Smooth muscle cell (in vitro differentiated cells): Measurements from ENCODE around the gene KRT80. TPM values are rescaled to one million over a fixed set of nuclear protein-coding genes. Genes with fewer than 3 reads are reported as not detected.

ENCODE experiments used
- DNase-seq: peaks from one replicate; lab custom pipeline; 2025; ENCODE audit not compliant: unreplicated experiment; lab: John Stamatoyannopoulos, UW
- H2AFZ ChIP-seq: fragments of 200-600 bp; sonication (generic); 2 replicates; pipeline ENCODE4 v1.6.0; 2016; ENCODE audit warnings: antibody characterized with exemption, low read depth, mild to moderate bottlenecking
- H3F3A ChIP-seq: fragments of 200-600 bp; sonication (generic); 2 replicates; pipeline ENCODE4 v1.6.0; 2017; ENCODE audit warnings: antibody characterized with exemption, low read depth
- H3K27ac ChIP-seq: fragments of 200-600 bp; sonication (generic); 2 replicates; pipeline ENCODE4 v1.5.1; 2016; ENCODE audit warnings: low read depth, mild to moderate bottlenecking
- H3K27me3 ChIP-seq: fragments of 200-600 bp; sonication (generic); 2 replicates; pipeline ENCODE4 v1.6.1; 2016; ENCODE audit warnings: low read depth, mild to moderate bottlenecking
- H3K36me3 ChIP-seq: fragments of 200-600 bp; sonication (generic); 2 replicates; pipeline ENCODE4 v1.5.1; 2016; ENCODE audit warnings: low read depth
- H3K4me1 ChIP-seq: fragments of 200-600 bp; sonication (generic); 2 replicates; pipeline ENCODE4 v1.5.1; 2016; ENCODE audit warnings: low read depth
- H3K4me2 ChIP-seq: fragments of 200-600 bp; sonication (generic); 2 replicates; pipeline ENCODE4 v1.6.0; 2016; ENCODE audit warnings: mild to moderate bottlenecking
- H3K4me3 ChIP-seq: fragments of 200-600 bp; sonication (generic); 2 replicates; pipeline ENCODE4 v1.5.1; 2016; ENCODE audit warnings: mild to moderate bottlenecking
- H3K79me2 ChIP-seq: fragments of 200-600 bp; sonication (generic); 2 replicates; pipeline ENCODE4 v1.6.0; 2016; ENCODE audit warnings: low read depth, mild to moderate bottlenecking
- H3K9ac ChIP-seq: fragments of 200-600 bp; sonication (generic); 2 replicates; pipeline ENCODE4 v1.6.0; 2016; ENCODE audit warnings: low read depth
- H3K9me3 ChIP-seq: fragments of 200-600 bp; sonication (generic); replicated peaks from 2 replicates; pipeline ENCODE4 v1.5.1; 2016; ENCODE audit warnings: low read depth
- H4K20me1 ChIP-seq: fragments of 200-600 bp; sonication (generic); 2 replicates; pipeline ENCODE4 v1.6.0; 2016; ENCODE audit warnings: low read depth
- CTCF ChIP-seq: fragments of 200-600 bp; sonication (generic); IDR thresholded peaks from 2 replicates; pipeline ENCODE4 v1.5.1; 2017; ENCODE audit warnings: borderline replicate concordance, mild to moderate bottlenecking, antibody characterized with exemption; ENCODE audit not compliant: insufficient read depth, poor library complexity, severe bottlenecking
- WGBS: methylation state at CpG from one replicate; pipeline ENCODE4 v1.1.7; 2016; ENCODE audit warnings: low lambda C conversion rate; 5-methylcytosine and 5-hydroxymethylcytosine counted together
- polyA plus RNA-seq: library from polyadenylated mRNA; unstranded; fragments of >200 nt; fragmentation: Nextera tagmentation; extraction: Ambion mirVana; gene quantifications from 2 replicates; pipeline ENCODE4 v1.2.1, GENCODE V29; 2016
- total RNA-seq: library from RNA; depleted of rRNA; stranded (reverse); fragments of >200 nt; gene quantifications from 2 replicates; pipeline ENCODE4 v1.2.3, GENCODE V29; 2014

The KRT80 gene
- total and polyA plus RNA-seq, 2 experiments from 2014 or later = 5.1 to 11.7 TPM

GRCh38 chr12:52139579-52140062 is 52.2 kb downstream of the KRT80 start:
- 19% methylated on average over 5 of the region's 5 CpGs for WGBS
- TF ChIP-seq CTCF = peak; percentile 61
- H3K4me3 ChIP-seq = no peak overlapping the region
- H2AFZ ChIP-seq = no peak overlapping the region
- H3F3A ChIP-seq = no peaks in the 10 kb centered on the region
- no peaks in the 10 kb centered on the region for H3K27me3 ChIP-seq
- H3K4me2 ChIP-seq = no peak overlapping the region
- H3K9ac ChIP-seq = no peak overlapping the region
- no peaks in the 10 kb centered on the region for H3K79me2 ChIP-seq
- no peaks in the 10 kb centered on the region for H4K20me1 ChIP-seq
- no peak for DNase-seq
- no peaks in the 10 kb centered on the region for H3K9me3 ChIP-seq
- H3K36me3 ChIP-seq = no peaks in the 10 kb centered on the region
- no peaks in the 10 kb centered on the region for H3K4me1 ChIP-seq
- no peak overlapping the region for H3K27ac ChIP-seq

GRCh38 chr12:52139147-52139546 is 52.7 kb downstream of the KRT80 start:
- no peak overlapping the region for H3K27ac ChIP-seq
- H3K79me2 ChIP-seq = no peaks in the 10 kb centered on the region
- no peaks in the 10 kb centered on the region for H3F3A ChIP-seq
- H3K4me2 ChIP-seq = no peak overlapping the region
- 87% methylated on average over 13 of the region's 13 CpGs for WGBS
- H2AFZ ChIP-seq = no peak overlapping the region
- TF ChIP-seq CTCF = no peak
- no peaks in the 10 kb centered on the region for H3K36me3 ChIP-seq
- DNase-seq = no peak
- H3K4me3 ChIP-seq = no peak overlapping the region
- H3K27me3 ChIP-seq = no peaks in the 10 kb centered on the region
- H3K4me1 ChIP-seq = no peaks in the 10 kb centered on the region
- no peaks in the 10 kb centered on the region for H3K9me3 ChIP-seq
- H3K9ac ChIP-seq = no peak overlapping the region
- H4K20me1 ChIP-seq = no peaks in the 10 kb centered on the region

- H3K9ac ChIP-seq = no peak overlapping the region
- no peak overlapping the region for H3K4me3 ChIP-seq
- 93% methylated on average over 5 of the region's 5 CpGs for WGBS
- H3F3A ChIP-seq = no peaks in the 10 kb centered on the region
- H3K36me3 ChIP-seq = no peaks in the 10 kb centered on the region
- no peaks in the 10 kb centered on the region for H3K27me3 ChIP-seq
- TF ChIP-seq CTCF = no peak
- no peaks in the 10 kb centered on the region for H4K20me1 ChIP-seq
- H3K4me2 ChIP-seq = no peak overlapping the region
- no peaks in the 10 kb centered on the region for H3K79me2 ChIP-seq
- no peak overlapping the region for H2AFZ ChIP-seq
- no peaks in the 10 kb centered on the region for H3K4me1 ChIP-seq
- no peak overlapping the region for H3K27ac ChIP-seq
- H3K9me3 ChIP-seq = no peaks in the 10 kb centered on the region
- DNase-seq = no peak
Measured at GRCh38 chr12:52137746-52138145, 54.1 kb downstream of the KRT80 start.

GRCh38 chr12:52132754-52133161 is 59.1 kb downstream of the KRT80 start:
- Histone ChIP-seq H2AFZ (no peak overlapping the region), H3F3A (no peaks in the 10 kb centered on the region), H3K27ac (no peak overlapping the region), H3K4me3 (no peak overlapping the region), H3K4me1 (no peaks in the 10 kb centered on the region), H3K36me3 (no peaks in the 10 kb centered on the region), H3K9ac (no peak overlapping the region), H3K4me2 (no peak overlapping the region), H4K20me1 (no peaks in the 10 kb centered on the region), H3K9me3 (no peaks in the 10 kb centered on the region), H3K27me3 (no peaks in the 10 kb centered on the region), H3K79me2 (no peaks in the 10 kb centered on the region)
- WGBS = 75% methylated on average over 3 of the region's 3 CpGs
- TF ChIP-seq CTCF = no peak
- no peak for DNase-seq
